HG03439 (cell line): ENCODE data around the gene NPAS2.

Source experiments
- ATAC-seq: cut with Tn5 transposase; IDR thresholded peaks from one replicate; pipeline ENCODE4 v1.9.1; 2021; ENCODE audit warnings: mild to moderate bottlenecking, moderate library complexity; ENCODE audit not compliant: unreplicated experiment

Gene NPAS2

DNA sequence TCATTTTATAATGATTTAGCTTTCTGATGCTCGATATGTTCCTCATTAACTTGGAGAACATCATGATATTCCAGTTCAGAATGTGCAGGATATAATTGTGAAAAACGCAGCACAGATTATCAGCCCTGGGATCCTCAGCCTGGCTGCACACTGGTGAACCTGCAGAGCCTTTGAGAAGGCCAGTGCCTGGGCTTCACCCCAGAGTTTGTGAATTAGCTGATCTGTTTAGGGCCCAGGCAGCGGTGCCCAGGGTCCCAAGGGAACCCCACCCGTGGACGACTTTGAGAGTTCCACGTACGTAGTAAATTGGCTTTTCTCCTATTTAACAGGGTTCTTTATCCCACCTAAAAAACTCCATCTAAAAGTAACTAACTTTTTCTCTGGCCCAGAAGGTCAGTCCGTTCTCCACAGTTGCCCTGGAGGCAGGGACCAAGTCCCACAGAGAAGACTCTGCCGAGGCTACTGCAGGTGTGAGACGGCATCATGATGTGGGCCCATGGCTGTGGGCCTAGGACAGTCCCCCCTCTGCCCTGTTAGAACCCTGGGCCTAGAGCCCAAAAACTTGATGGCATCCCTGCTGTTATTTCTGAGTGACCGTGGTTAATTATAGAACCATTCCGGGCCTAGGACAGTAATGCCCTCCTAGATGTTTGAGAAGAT is 142.6 kb downstream of the NPAS2 start:
- no peak for ATAC-seq

DNA sequence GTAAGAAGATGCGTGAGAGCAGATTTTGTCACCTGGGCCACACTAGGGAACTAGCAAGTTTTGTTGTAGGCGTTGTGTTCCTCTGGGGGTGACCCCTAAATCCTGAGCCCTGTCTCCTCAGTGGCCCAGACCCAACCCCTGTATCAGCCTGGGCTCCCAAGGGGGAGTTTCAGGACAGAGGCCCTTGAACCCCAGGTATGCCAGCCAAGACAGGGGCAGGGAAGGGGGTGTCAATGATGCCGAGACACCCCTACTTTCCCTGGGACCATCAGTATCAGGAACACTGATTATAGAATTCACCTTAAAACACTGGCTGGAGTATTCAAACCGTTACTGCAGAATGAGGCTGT is 143.1 kb downstream of the NPAS2 start:
- ATAC-seq, result no peak

GRCh38 chr2:100964222-100964621 is 144.3 kb downstream of the NPAS2 start:
- ATAC-seq, result no peak

DNA sequence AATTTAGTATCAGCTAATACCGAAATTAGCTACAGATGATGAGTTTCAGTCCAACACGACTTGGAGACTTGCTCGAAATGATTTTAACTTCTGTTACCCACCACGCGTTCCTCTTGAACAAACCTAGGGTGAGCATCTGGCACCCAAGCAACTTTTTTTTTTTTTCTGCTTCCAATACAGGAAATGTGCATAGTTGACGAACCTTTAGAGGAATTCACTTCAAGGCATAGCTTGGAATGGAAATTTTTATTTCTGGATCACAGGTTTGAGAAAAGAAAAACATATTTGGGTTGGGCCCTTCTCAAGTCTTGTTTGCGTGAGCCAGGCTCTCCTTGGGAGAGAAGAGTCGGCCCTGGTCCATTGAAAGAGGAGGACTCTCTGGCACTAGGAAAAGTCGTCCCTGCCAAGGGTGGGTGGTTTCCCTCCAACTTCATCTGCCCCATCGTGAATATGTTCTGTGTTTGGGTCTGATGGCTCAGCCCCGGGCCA is 144.8 kb downstream of the NPAS2 start:
- ATAC-seq, result no peak

DNA sequence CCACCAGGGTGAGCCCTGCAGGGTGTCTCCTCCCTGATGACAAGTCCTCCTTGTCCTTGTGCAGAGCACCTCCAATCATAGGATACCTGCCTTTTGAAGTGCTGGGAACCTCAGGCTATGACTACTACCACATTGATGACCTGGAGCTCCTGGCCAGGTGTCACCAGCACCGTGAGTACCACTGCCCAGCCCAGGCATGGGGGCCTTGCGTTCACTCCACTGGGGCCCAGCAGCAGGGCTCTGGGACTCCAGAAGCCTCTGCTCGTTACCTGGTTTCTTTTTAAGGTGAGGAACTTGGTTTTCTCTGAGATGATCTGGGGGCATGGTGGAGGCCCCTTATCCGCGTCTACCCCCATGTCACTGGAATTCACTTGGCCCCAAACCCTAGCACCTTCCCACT is 145.7 kb downstream of the NPAS2 start:
- no peak for ATAC-seq

DNA sequence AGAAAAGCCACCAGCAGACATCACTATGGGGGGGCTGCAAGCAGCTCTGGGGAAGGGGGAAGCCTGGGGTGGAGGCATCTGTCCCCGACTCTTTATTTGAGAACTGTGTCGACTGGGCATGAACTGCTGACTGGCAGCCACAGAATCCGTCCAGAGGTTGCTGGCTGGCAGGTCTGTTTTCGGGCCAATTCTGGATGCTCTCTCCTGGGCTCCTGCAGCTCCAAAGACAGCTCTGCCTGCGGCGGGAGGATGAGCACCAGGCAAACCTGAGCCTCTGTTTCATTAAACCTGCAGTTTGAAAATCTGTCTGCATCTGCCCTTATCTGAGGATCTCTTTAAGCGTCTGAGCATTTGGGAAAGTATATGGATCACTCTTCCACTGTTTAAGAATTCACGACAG is 147.8 kb downstream of the NPAS2 start:
- no peak for ATAC-seq

- no peak for ATAC-seq
These were observed 148.5 kb downstream of the NPAS2 start for GRCh38 chr2:100968146-100969145.

GRCh38 chr2:100969998-100970397 is 150.1 kb downstream of the NPAS2 start:
- ATAC-seq, result no peak

GRCh38 chr2:100971221-100971620 is 151.3 kb downstream of the NPAS2 start:
- ATAC-seq, result no peak

GRCh38 chr2:100972452-100972851 is 152.5 kb downstream of the NPAS2 start:
- ATAC-seq, result no peak

DNA sequence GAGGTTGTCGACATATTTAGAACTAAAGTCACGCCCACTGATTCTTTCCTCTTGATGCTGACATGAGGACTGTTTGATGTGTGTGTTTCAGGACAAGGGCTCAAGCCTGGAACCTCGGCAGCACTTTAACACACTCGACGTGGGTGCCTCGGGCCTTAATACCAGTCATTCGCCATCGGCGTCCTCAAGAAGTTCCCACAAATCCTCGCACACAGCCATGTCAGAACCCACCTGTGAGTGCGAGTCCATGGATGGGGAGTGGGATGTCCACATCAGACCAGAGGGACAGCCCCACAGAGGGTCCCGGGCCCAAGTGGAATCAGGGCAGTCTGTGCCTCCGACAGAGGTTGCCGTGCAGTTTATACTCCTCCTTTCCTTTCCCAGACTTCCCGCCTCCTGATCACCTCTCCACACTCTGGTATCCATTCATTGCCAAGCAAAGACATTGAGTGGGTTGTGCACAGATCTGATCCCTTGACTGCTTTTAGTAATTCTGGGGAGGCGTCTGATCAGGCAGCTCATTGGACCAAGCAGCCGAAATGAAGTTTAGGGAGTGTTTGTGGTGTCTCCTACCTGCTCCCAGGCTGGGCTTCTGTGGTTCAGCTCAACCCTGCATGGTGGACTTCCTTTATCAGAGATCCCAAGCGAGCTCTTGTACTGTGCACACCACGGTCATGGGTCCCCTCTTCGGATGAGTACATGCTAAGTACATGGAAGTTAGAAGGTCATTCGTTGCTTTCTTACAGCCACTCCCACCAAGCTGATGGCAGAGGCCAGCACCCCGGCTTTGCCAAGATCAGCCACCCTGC is 155.0 kb downstream of the NPAS2 start:
- ATAC-seq, result no peak

DNA sequence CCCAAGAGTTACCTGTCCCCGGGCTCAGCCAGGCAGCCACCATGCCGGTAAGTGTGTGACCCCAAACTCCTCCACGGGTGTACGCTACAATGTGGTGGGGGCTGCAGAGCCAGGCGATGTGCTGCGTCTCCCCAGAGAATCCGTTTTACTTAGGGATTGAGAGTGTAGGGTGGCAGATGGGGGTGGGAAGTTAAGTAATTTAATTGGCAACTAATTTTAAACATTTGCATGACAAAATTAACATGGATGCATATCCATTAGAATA is 155.5 kb downstream of the NPAS2 start:
- ATAC-seq, result no peak

DNA sequence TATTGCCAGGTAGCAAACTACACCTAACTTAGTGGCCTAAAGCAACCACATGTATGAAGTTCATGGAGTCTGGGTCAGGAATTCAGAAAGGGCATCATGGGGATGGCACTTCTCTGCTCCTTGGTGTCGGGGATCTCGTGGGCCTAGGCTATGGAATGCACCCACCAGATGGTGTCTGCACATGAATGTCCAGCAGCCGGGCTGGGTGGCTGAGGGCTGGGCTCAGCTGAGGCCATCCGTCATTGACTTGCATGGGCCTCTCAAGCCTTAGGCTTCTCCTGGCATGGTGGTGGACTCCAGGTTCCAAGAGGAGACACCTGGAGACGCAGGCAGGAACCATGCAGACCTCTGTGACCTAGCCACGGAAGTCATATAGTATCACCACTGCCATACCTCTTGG is 156.1 kb downstream of the NPAS2 start:
- ATAC-seq, result no peak

DNA sequence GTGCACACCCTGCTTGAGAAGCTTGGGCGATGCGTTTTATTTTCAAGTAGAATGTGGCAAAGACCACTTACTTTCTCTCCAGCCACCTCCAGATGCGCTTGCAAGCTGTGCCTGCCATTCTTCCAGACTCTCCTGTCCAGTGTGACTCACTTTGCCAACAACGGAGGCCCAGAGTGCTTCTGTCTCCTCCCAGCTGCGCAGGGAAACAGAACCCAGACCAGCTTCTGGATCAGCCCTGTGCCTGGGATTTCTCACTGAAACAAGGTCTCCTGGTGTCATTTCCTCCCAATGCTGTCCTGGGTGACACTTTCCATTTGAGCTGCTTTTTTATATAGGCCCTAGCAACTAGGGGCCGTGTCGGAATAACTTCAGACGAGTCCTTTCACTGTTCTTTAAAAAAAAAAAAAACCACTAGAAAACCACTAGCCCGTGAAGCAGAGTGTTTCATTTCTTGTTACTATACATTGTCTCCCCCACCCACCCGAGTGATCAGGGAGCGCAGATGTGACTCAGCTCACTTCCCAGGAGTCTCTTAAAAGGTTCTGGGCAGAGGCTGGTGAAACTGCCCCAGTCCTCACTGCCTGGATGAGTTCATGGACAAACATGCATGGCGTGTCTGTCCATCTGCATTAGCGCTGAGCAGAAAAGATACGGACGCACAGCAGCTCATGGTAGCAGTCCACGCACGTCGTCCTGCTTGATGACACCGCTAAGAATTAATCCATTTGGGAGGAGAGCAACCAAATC is 156.9 kb downstream of the NPAS2 start:
- ATAC-seq, result no peak

GRCh38 chr2:100977511-100977910 is 157.6 kb downstream of the NPAS2 start:
- ATAC-seq, result no peak

DNA sequence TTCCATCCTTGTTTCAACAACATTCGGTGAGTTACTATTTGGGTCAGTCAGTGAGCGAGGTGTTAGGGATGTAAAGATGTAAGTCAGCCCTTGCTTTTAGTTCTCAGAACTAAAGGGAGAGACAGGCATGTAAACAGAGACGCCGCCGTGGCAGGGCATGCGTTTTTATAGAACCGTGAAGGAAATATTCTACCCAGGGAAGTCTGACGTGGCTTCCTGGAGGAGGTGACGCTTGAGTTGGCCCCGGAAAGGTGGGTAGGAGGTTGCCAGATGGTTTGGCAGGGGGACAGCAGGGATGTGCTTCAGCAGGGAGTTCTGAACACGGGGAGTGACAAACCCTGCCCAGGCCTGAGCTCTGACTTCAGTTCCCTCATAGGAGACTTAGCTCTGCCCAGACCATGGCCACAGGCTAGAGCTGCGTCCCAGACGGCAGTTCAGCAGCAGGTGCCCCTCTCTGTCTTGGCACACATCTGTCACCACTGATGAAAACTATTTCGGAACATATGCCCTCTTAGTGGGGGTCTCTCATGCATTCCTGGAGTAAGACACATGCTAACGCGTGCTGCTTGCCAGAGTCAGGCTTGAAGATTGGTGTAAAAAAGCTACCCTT is 158.7 kb downstream of the NPAS2 start:
- no peak for ATAC-seq

DNA sequence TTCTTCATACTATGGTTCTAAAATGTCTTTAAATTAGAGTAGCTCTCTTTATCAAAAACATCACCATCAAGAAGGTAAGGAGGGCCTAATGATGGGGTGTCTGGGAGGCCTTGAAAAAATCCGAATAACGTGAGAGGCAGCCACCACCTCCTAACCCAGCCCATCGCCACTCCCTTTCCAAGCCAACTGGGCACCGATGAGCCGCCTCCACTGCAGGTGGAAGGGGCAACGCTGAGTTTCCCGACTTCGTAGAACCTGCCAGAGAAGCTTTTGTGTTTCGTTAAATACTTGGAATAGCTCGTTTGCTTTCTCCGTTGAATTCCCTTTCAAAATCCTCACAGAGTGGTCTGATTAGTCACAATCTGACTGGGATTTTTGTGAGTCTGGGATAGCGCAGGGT is 160.1 kb downstream of the NPAS2 start:
- no peak for ATAC-seq

DNA sequence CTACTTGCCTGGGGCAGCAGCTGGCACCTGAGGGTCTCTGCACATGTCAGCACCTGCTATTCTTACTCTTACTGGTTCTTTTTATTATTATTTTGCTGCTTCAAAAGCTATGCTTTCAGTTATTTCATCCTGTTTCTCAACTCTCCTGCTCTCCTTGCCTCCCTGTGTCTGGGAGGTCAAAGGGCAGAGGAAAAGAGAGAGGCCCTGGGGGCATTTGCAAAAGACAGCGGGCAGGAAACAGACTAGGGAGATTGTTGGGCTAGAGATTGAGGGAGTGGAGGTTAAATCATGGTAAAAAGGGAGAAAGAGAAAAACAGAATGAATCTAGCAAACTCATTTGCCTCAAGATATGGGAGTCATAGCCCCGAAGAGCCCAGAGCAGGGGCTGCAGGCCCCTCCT is 161.1 kb downstream of the NPAS2 start:
- no peak for ATAC-seq

DNA sequence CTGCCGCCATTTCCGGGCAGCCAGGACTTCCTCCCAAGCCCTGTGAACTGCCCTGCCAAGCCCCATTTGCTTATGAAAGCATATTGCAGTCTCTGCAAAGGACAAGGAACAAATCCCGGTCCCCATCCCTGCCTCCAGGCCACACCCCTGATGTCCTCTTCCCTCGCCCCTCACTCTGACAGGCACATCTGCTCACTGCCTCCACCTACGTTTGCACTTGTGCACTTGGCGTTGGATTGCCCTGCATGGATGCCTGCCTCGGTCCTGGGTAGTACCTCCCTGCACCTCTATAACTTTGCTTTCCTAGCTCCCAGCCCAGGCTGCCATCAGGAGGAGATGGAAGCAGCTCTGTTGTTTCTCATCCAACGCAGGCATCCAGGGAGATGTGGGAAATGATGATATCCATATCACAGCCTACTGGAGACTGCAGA is 162.5 kb downstream of the NPAS2 start:
- no peak for ATAC-seq

DNA sequence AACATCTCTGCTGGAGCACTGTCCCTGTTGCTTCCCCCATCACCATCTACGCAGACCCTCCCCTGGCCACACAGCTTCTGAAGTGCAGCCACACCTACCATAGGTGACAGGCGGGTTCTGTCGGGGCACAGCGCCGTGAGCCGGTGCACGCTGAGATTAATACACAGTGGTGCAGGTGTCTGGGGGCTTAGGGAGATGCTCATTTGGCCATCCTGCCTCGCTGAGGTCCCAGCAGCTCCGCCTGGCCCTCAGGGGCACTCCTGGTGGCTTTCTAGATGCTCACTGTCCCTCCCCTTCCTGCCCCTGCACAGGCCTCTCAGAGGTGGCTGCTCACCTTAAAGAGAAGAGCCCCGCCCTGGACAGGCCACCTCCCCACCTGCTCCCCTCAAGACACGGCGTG is 163.3 kb downstream of the NPAS2 start:
- no peak for ATAC-seq
